Parietal lobe (tissue), 2 donors: Measurements from ENCODE around the gene STRN4. TPM values are rescaled to one million over a fixed set of nuclear protein-coding genes. Genes with fewer than 3 reads are reported as not detected.

Experiments used
- small RNA-seq: library from RNA; depleted of rRNA; stranded (forward); fragments of <200 nt; gene quantifications from one replicate; pipeline ENCODE3, GENCODE V24; 2014; ENCODE audit warnings: low replicate concordance
- total RNA-seq: library from RNA; depleted of rRNA; stranded (reverse); fragments of >200 nt; gene quantifications from one replicate; pipeline ENCODE4 v1.2.3, GENCODE V29; 2014

STRN4 gene
- total RNA-seq: 127 TPM

GRCh38 chr19:46746281-46747057 lies at the start of gene STRN4:
Gene STRN4 (minus strand): TSS chr19:46746450. CDS start chr19:46746430, 20 bp downstream.

GRCh38 chr19:46788262-46788967 lies 42.2 kb upstream of the STRN4 start, which contains the start of gene SLC1A5:
Gene SLC1A5 (minus strand): TSS chr19:46788594. CDS start chr19:46787965, 629 bp downstream.

GRCh38 chr19:46745521-46746280 lies 549 bp downstream of the STRN4 start, which contains the start of gene FKRP:
Gene FKRP (plus strand): TSS chr19:46746057. CDS start chr19:46755451, 9,394 bp downstream.

GRCh38 chr19:46717034-46717715 lies 29.1 kb downstream of the STRN4 start, which contains the start of gene PRKD2:
Gene PRKD2 (minus strand): TSS chr19:46717114. CDS start chr19:46716370, 744 bp downstream.

Small RNAs within 50 kb of the gene (small RNA-seq; reads per million reads assigned to genes)
- gene MIR320E: not detected
- not detected for gene RF00019
- gene RN7SL364P: 0.12 reads per million

Other genes with a start within 250 kb of the STRN4 start
- gene CALM3, start 145.1 kb downstream of the STRN4 start, total RNA-seq: 269 TPM
- gene PTGIR, start 121.4 kb downstream of the STRN4 start, total RNA-seq: not detected
- not detected for gene GNG8, start 110.2 kb downstream of the STRN4 start, total RNA-seq
- gene DACT3, start 85.3 kb downstream of the STRN4 start, total RNA-seq: 14.7 TPM
- gene PRKD2, start 29.3 kb downstream of the STRN4 start, total RNA-seq: 6.9 TPM
- gene FKRP, start 393 bp downstream of the STRN4 start, total RNA-seq: 18.8 TPM
- 3.1 TPM for gene SLC1A5, start 42.1 kb upstream of the STRN4 start, total RNA-seq
- gene AP2S1, start 104.4 kb upstream of the STRN4 start, total RNA-seq: 52.6 TPM
- gene ARHGAP35, start 114.5 kb upstream of the STRN4 start, total RNA-seq: 114 TPM